HEK293 (cell line): ENCODE measurements around the gene GDPD3.

Experiments used
- CTCF ChIA-PET: fragments of 350-600 bp; formaldehyde crosslinking; extraction: SDS; loops from one replicate; lab custom pipeline; 2021; ENCODE audit warnings: antibody characterized with exemption; lab: Yijun Ruan, JAX
- POLR2A ChIA-PET: fragments of 300-600 bp; formaldehyde crosslinking; extraction: SDS; loops from one replicate; lab custom pipeline; 2020; ENCODE audit warnings: antibody characterized with exemption, inconsistent platforms; lab: Yijun Ruan, JAX
- H3K27ac ChIP-seq: fragments of 200-500 bp; sonication (Bioruptor generic); 2 replicates; pipeline ENCODE4 v1.5.1; 2014; ENCODE audit warnings: low read depth, low read length, control low read depth, inconsistent platforms; ENCODE audit errors: extremely low read depth
- H3K36me3 ChIP-seq, 2 experiments: fragments of 200-500 bp in 1 of 2; sonication (Bioruptor generic) in 1 of 2; 1 replicate in 1 of 2; 2 replicates in 1 of 2; pipeline ENCODE4 v1.5.1; 2014 to 2017; ENCODE audit warnings: inconsistent platforms in 2 of 2, low read length in 2 of 2; ENCODE audit not compliant: control insufficient read depth in 2 of 2, insufficient read depth in 1 of 2
- H3K4me1 ChIP-seq: fragments of 200-500 bp; sonication (Bioruptor generic); 2 replicates; pipeline ENCODE4 v1.5.1; 2014; ENCODE audit warnings: mild to moderate bottlenecking, low read length, inconsistent platforms; ENCODE audit not compliant: control insufficient read depth, insufficient read depth
- H3K4me3 ChIP-seq: 2 replicates; pipeline ENCODE4 v1.5.1; 2011; ENCODE audit warnings: low read depth, mild to moderate bottlenecking, control low read depth, low read length, moderate library complexity
- H3K9me3 ChIP-seq: fragments of 200-500 bp; sonication (Bioruptor generic); 2 replicates; pipeline ENCODE4 v1.5.1; 2014; ENCODE audit warnings: low read depth, low read length, inconsistent platforms; ENCODE audit not compliant: control insufficient read depth, insufficient read depth
- BCL11B ChIP-seq: fragments of 450-650 bp; formaldehyde crosslinking; IDR thresholded peaks from 2 replicates; pipeline ENCODE4 v1.5.1; 2016; ENCODE audit warnings: low read depth, missing biosample characterization, missing genetic modification characterization
- GLIS2 ChIP-seq: fragments of 450-650 bp; formaldehyde crosslinking; IDR thresholded peaks from 2 replicates; pipeline ENCODE4 v1.5.1; 2016; ENCODE audit warnings: missing biosample characterization, missing genetic modification characterization
- KLF1 ChIP-seq: fragments of 450-650 bp; formaldehyde crosslinking; IDR thresholded peaks from 2 replicates; pipeline ENCODE4 v1.5.1; 2016; ENCODE audit warnings: missing biosample characterization, missing genetic modification characterization
- OSR2 ChIP-seq: fragments of 450-650 bp; formaldehyde crosslinking; IDR thresholded peaks from 2 replicates; pipeline ENCODE4 v1.5.1; 2016; ENCODE audit warnings: missing biosample characterization, missing genetic modification characterization
- ZBTB49 ChIP-seq: fragments of 450-650 bp; formaldehyde crosslinking; IDR thresholded peaks from 2 replicates; pipeline ENCODE4 v1.5.1; 2016; ENCODE audit warnings: missing biosample characterization, missing genetic modification characterization, low read depth
- ZIC2 ChIP-seq: fragments of 450-650 bp; formaldehyde crosslinking; IDR thresholded peaks from 2 replicates; pipeline ENCODE4 v1.5.1; 2016; ENCODE audit warnings: missing biosample characterization, missing genetic modification characterization
- ZNF221 ChIP-seq: fragments of 450-650 bp; formaldehyde crosslinking; IDR thresholded peaks from 2 replicates; pipeline ENCODE4 v1.5.1; 2017; ENCODE audit warnings: missing biosample characterization, missing genetic modification characterization, borderline replicate concordance
- ZNF266 ChIP-seq: fragments of 450-650 bp; formaldehyde crosslinking; IDR thresholded peaks from 2 replicates; pipeline ENCODE4 v1.5.1; 2016; ENCODE audit warnings: missing biosample characterization, missing genetic modification characterization, low read depth
- ZNF274 ChIP-seq, 2 experiments: fragments of 200-500 bp in 1 of 2; fragments of 450-650 bp in 1 of 2; sonication (Bioruptor generic) in 1 of 2; formaldehyde crosslinking in 1 of 2; IDR thresholded peaks; 2 replicates each; pipeline versions ENCODE4 v1.5.1 to v1.6.1; 2014 to 2016; ENCODE audit warnings: borderline replicate concordance in 1 of 2, inconsistent platforms in 1 of 2, low read length in 1 of 2, missing biosample characterization in 1 of 2, missing genetic modification characterization in 1 of 2
- ZNF366 ChIP-seq: fragments of 450-650 bp; formaldehyde crosslinking; conservative IDR thresholded peaks from 2 replicates; pipeline ENCODE4 v1.5.1; 2016; ENCODE audit warnings: missing biosample characterization, missing genetic modification characterization
- ZNF426 ChIP-seq: fragments of 450-650 bp; formaldehyde crosslinking; IDR thresholded peaks from 2 replicates; pipeline ENCODE4 v1.5.1; 2017; ENCODE audit warnings: missing biosample characterization, missing genetic modification characterization, mild to moderate bottlenecking, inconsistent platforms, moderate library complexity
- ZNF473 ChIP-seq: fragments of 450-650 bp; formaldehyde crosslinking; IDR thresholded peaks from 2 replicates; pipeline ENCODE4 v1.5.1; 2017; ENCODE audit warnings: missing biosample characterization, missing genetic modification characterization
- ZNF76 ChIP-seq: fragments of 450-650 bp; formaldehyde crosslinking; IDR thresholded peaks from 2 replicates; pipeline ENCODE4; 2016; ENCODE audit warnings: low read depth, missing biosample characterization, missing genetic modification characterization, borderline replicate concordance
- ZNF792 ChIP-seq: fragments of 450-650 bp; formaldehyde crosslinking; IDR thresholded peaks from 2 replicates; pipeline ENCODE4 v1.5.1; 2016; ENCODE audit warnings: missing biosample characterization, missing genetic modification characterization
- TF ChIP-seq, protein P1 (sequence below): fragments of 450-650 bp; formaldehyde crosslinking; IDR thresholded peaks from 2 replicates; pipeline ENCODE4 v1.5.1; 2016; ENCODE audit warnings: missing biosample characterization, missing genetic modification characterization
- TF ChIP-seq, protein P2 (sequence below): fragments of 450-650 bp; formaldehyde crosslinking; IDR thresholded peaks from 2 replicates; pipeline ENCODE4 v1.5.1; 2017; ENCODE audit warnings: missing biosample characterization, missing genetic modification characterization

Gene GDPD3

DNA sequence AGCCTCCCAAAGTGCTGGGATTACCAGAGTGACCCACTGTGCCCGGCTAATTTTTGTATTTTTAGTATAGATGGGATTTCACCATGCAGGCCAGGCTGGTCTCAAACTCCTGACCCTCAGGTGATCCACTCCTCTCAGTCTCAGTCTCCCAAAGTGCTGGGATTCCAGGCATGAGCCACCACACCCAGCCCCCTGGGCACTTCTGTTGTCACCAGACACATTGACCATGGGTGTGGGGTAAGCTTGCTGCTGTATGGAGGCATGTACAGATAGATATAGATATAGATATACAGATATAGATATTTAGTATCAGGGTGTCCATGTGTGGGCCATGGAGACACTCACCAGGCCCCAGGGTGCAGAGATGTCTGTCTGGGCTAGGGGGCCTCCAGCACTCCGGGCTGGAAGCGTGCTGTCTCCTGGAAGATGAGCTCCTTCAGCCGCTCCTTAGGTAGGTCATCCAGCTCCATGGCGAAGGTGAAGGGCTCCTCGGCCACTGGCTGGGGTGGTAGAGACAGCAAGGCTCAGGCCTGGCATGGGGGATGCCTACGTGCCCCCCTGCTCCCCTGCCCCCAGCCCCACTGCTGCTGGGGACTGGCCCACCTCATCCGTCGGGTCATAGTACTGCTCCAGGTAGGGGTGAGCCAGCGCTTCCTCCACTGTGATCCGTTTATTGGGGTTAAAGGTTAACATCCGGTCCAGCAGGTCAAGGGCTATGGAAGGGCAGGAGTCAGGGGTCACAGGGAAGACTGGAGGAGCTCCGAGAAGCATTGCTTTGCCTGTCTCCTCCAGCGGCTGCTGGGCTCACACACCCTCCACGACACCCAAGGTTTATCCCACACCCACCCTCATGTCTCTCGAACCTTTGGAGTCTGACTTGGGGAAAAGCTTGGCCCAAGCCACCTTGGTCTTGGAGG, 3.2 kb upstream of the GDPD3 start:
- TF ChIP-seq ZIC2, result no peak
- TF ChIP-seq, protein P1, sequence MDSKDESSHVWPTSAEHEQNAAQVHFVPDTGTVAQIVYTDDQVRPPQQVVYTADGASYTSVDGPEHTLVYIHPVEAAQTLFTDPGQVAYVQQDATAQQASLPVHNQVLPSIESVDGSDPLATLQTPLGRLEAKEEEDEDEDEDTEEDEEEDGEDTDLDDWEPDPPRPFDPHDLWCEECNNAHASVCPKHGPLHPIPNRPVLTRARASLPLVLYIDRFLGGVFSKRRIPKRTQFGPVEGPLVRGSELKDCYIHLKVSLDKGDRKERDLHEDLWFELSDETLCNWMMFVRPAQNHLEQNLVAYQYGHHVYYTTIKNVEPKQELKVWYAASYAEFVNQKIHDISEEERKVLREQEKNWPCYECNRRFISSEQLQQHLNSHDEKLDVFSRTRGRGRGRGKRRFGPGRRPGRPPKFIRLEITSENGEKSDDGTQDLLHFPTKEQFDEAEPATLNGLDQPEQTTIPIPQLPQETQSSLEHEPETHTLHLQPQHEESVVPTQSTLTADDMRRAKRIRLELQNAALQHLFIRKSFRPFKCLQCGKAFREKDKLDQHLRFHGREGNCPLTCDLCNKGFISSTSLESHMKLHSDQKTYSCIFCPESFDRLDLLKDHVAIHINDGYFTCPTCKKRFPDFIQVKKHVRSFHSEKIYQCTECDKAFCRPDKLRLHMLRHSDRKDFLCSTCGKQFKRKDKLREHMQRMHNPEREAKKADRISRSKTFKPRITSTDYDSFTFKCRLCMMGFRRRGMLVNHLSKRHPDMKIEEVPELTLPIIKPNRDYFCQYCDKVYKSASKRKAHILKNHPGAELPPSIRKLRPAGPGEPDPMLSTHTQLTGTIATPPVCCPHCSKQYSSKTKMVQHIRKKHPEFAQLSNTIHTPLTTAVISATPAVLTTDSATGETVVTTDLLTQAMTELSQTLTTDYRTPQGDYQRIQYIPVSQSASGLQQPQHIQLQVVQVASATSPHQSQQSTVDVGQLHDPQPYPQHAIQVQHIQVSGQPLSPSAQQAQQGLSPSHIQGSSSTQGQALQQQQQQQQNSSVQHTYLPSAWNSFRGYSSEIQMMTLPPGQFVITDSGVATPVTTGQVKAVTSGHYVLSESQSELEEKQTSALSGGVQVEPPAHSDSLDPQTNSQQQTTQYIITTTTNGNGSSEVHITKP, result 0 out of 2 replicates have a peak, but pooled peaks have one; percentile 12
- no peak for TF ChIP-seq ZNF266 (tag by site-specific recombination)
- no peak for TF ChIP-seq ZNF473 (tag by site-specific recombination)
- peak; percentile 46; the same call in 1 of the 2 replicates for TF ChIP-seq BCL11B
- no peak for TF ChIP-seq ZNF221 (tag by site-specific recombination)
- TF ChIP-seq ZNF76 (tag by site-specific recombination), result no peak
- TF ChIP-seq ZNF792 (tag by site-specific recombination), result no peak
- TF ChIP-seq ZBTB49 (tag by site-specific recombination), result no peak
- no peak overlapping the region for H3K27ac ChIP-seq
- no peak overlapping the region for H3K4me3 ChIP-seq
- POLR2A ChIA-PET, result interaction anchor here (1.0 kb wide), 1 partner anchor 301 kb away, joined by 3 read pairs; no protein-coding TSS in a partner anchor
- H3K9me3 ChIP-seq, result no peaks in the 10 kb centered on the region
- CTCF ChIA-PET, result no interaction called here
- H3K36me3 ChIP-seq, result peaks cover 9 to 87% of the 10 kb centered on the region in 2 experiments; a peak in 2 of 3 replicates
- no peaks in the 10 kb centered on the region for H3K4me1 ChIP-seq

- Histone ChIP-seq H3K27ac (no peak overlapping the region), H3K36me3 (peaks cover 9 to 89% of the 10 kb centered on the region in 2 experiments; a peak in 2 of 3 replicates), H3K4me1 (no peaks in the 10 kb centered on the region), H3K9me3 (no peaks in the 10 kb centered on the region), H3K4me3 (no peak overlapping the region)
- TF ChIP-seq ZNF366 (tag by site-specific recombination), result 0 out of 2 replicates have a peak, but pooled peaks have one; percentile 34
- no peak for TF ChIP-seq GLIS2 (tag by site-specific recombination)
- TF ChIP-seq KLF1 (tag by site-specific recombination), result peak; percentile 82
- TF ChIP-seq, protein P2, sequence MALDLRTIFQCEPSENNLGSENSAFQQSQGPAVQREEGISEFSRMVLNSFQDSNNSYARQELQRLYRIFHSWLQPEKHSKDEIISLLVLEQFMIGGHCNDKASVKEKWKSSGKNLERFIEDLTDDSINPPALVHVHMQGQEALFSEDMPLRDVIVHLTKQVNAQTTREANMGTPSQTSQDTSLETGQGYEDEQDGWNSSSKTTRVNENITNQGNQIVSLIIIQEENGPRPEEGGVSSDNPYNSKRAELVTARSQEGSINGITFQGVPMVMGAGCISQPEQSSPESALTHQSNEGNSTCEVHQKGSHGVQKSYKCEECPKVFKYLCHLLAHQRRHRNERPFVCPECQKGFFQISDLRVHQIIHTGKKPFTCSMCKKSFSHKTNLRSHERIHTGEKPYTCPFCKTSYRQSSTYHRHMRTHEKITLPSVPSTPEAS (tag by site-specific recombination), result no peak
- no peak for TF ChIP-seq OSR2 (tag by site-specific recombination)
- no peak for TF ChIP-seq ZNF426 (tag by site-specific recombination)
- no peak for TF ChIP-seq ZNF274 (IDR thresholded peaks at IDR 0.05; ENCODE audit: low read length)
- TF ChIP-seq ZNF274 (tag by site-specific recombination; IDR thresholded peaks at IDR 0.05; ENCODE audit: borderline replicate concordance), result no peak
- ChIA-PET CTCF (interaction anchor here (0.6 to 6.1 kb wide), 2 partner anchors 23 to 40 kb away, joined by 4 to 38 read pairs; partner anchors contain the start of gene TBX6), POLR2A (interaction anchor here (0.5 to 0.9 kb wide), 3 partner anchors 301 to 735 kb away, joined by 3 to 8 read pairs (median 7); no protein-coding TSS in a partner anchor)
These were observed 1.9 kb upstream of the GDPD3 start for GRCh38 chr16:30115238-30115637.
